GM18868 (cell line): ENCODE results near the gene DQX1.
"Not testable (repeated sequence)": the region's sequence is repeated elsewhere in the genome, so short reads cannot be mapped to it uniquely, and the experiment has no call there.

Source experiments
- ATAC-seq: cut with Tn5 transposase; IDR thresholded peaks from one replicate; pipeline ENCODE4 v1.9.1; 2021; ENCODE audit warnings: mild to moderate bottlenecking, moderate library complexity; ENCODE audit not compliant: unreplicated experiment

The DQX1 gene

GRCh38 chr2:74497777-74498499, 28.1 kb downstream of the DQX1 start:
- ATAC-seq, result no peak

DNA sequence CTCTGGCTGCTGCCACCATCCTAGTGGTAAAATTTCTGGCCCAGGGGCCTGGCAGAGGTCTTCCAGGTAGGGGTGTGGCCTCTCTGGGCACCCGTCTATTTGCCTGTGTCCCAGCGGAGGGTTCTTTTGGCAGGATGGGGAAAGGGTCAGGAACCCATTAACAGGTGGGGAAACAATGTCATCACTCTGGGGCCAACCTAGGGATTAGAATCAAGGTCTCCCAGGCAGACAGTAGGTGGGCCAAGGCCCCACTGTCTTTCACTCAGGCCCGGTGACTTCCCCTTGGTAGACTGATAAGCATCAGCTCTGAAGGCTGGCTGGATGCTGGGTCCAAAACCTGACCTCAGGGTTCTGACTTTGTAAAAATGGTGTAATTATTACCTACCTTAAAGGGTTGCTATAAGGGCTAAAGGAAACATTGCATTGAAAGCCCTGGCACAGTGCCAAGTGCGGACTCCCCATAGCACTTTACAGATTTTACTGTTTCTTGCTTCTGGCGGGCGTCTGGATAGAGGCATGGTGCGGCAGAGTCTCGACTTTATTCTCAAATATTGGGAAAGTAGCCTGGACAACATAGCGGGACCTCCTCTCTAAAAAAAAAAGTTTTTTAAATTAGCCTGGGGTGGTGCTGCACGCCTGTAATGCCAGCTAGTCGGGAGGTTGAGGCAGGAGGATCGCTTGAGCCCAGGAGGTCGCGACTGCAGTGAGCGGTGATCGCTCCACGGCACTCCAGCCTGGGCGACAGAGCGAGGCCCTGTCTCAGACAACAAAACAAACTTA, 28.8 kb downstream of the DQX1 start:
- no peak for ATAC-seq

DNA sequence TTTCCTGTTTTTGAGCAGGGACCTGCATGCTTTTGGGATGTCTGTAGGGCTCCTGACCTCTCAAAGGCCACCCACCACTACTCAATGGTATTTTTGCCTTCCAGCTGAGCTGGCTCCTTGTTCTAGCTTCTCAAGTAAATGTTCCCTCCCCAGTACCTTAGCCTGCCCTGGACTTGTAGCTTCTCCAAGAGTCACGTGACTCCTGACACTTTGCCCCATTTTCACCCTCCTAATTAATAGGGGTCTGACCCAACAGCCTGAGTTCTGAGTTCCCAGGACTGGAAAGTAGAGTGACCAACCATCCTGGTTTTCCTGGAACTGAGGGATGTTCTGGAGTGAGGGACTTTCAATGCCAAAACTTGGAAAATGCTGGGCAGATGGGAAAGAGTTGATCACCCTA, 30.6 kb downstream of the DQX1 start:
- no peak for ATAC-seq

- ATAC-seq, result no peak
These were observed 32.5 kb downstream of the DQX1 start for GRCh38 chr2:74493546-74493945.

GRCh38 chr2:74491648-74492544, 34.1 kb downstream of the DQX1 start:
- no peak for ATAC-seq

DNA sequence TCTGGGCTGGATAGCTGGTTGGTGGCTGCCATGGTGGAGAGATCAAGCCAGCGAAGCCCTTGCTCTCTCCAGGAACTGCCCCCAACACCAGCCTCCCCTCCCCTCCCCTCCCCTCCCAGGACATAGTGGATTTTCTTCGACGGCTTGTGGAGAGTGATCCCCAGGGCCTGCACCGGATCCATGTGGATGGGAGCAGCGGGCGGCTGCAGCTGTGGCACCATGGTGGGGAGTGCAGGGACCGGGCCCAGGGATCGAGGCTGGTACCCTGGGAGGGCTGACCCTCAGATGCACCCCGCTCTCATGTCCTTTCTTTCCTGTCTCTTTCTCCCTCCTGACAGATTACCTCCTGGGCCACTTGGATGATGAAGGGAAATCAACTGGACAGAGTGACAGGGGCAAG, 36.1 kb downstream of the DQX1 start:
- ATAC-seq, result no peak

GRCh38 chr2:74488643-74489481, 37.2 kb downstream of the DQX1 start:
- ATAC-seq, result no peak

GRCh38 chr2:74486141-74486540, 39.9 kb downstream of the DQX1 start:
- no peak for ATAC-seq

GRCh38 chr2:74483675-74484164, 42.3 kb downstream of the DQX1 start:
- ATAC-seq, result not testable (repeated sequence)

DNA sequence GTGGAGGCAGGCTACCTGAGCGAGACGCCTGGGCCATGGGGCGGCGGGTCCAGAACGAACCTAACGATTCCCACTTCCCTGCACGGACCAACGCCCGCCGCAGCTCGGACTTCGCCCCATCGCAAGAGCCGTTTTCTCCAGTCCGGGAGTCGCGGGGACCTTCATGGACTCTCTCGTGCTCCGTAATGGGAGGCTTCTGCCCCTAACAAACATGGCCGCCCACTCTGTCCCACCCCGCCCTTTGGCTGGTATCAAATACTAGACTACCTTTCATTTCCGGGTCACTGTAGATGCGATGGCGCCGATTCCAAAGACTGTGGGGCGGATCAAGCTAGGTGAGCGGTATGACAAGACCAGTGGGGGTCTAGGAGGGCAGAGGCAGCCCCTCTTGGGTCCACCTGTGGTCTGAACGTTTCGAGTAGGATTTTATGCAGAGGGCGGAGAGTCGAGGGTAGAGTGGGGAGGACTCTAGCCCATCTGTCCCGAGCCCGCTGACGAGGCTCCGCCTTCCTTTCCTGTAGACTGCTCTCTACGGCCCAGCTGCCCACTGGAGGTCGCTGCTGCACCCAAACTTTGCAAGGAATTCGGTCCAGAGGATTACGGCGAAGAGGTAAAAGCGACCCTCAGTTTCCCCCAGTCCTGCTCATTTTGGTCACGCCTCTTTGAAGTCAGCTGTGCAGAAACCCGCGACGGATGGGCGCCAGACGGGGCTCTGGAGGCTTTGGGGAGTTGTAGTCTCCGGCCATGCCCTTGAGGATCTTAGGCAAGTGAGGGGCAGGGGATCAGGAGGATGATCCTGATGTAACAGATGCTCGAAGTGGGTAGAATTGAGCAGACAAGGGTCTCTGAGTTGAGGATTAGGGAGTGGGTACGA, 43.0 kb downstream of the DQX1 start, which contains the start of the genes CCDC142 and TTC31:
Gene CCDC142 (minus strand): TSS at position 198 of the 874 bp plus-strand sequence. CDS start 161 bp downstream, at position 37.
Gene TTC31 (plus strand): TSS at position 281 of the 874 bp plus-strand sequence. CDS start 15 bp downstream, at position 296.
- ATAC-seq, result peak; percentile 88

- peak; percentile 29 for ATAC-seq
These were observed 43.9 kb downstream of the DQX1 start for GRCh38 chr2:74481961-74482800.

DNA sequence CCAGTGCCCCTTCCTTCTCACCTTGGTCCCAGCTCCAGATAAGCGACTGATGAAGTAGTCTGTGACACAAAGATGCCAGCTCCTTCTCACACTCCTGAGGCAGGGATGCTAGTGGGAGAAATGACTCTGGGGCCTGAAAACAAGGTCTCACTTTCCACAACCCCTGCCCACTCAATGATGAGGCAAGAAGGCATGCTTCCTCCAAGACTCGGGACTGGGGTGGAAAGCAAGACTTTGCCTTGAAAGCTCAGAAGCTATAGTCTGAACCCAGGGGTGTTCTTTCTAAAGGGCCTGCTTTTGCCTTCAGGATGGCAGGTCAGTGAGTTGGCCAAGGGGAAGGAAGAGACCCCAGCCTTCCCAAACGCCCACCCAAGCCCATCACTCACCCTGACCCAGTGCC, 44.6 kb downstream of the DQX1 start:
- ATAC-seq, result no peak

DNA sequence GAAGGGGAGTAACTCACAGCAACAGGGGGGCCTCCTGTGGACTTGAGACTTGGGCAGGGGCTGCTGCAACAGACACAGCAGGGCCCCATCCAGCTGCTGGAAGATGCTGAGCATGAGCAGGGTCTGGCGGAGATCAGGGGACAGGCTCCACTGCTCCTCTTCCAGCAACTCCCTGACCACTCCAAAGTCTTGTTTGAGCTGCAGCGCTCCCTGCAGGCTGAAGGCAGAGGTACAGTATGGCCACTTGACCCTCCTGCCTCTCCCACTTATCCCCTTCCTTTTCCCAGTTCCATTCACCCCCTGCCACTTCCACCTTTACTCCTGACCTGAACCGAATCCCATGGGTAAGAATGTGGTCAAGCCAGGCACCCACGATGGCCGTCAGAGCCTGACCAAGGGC, 51.1 kb downstream of the DQX1 start:
- ATAC-seq, result no peak

- no peak for ATAC-seq
These were observed 51.5 kb downstream of the DQX1 start for GRCh38 chr2:74474481-74474880.

DNA sequence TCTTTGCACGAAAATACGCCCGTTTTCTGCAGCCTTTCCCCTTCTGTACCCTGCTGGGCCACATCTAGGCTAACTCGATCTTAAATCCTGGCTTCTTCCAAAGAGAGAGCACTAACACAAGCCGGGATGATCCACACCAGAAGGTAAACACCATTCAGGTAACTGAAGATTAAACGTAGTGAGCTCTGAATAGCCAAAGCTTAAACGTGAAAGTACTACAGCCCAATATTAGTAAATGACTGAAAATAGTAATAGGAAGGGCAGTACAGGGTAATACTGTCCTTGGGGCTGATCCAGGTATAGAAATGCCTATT, 53.1 kb downstream of the DQX1 start:
- no peak for ATAC-seq

- ATAC-seq, result peak; percentile 85
These were observed 53.7 kb downstream of the DQX1 start, which contains the start of gene MRPL53 for GRCh38 chr2:74472086-74472944. TSS of gene MRPL53 (minus strand) at chr2:74472680. CDS start at chr2:74472660, 20 bp downstream.

- ATAC-seq, result no peak
These were observed 54.5 kb downstream of the DQX1 start for GRCh38 chr2:74471332-74472065.
